D721Med (cell line): ENCODE data around the gene EPHA4.

Experiments
- DNase-seq: peaks from one replicate; pipeline ENCODE4 v3.0.0; 2011; ENCODE audit warnings: low spot score; ENCODE audit not compliant: insufficient read length
- FAIRE-seq: peaks from 2 replicates; lab custom pipeline; 2011; peaks lifted over from hg19 to GRCh38; lab: Jason Lieb, UNC
- CTCF ChIP-seq: IDR thresholded peaks from 2 replicates; pipeline ENCODE4 v1.5.1; 2012; ENCODE audit warnings: mild to moderate bottlenecking, control low read depth; ENCODE audit not compliant: insufficient read depth; ENCODE audit errors: missing control alignments

EPHA4 gene

GRCh38 chr2:221425353-221425752 lies 146.8 kb downstream of the EPHA4 start:
- TF ChIP-seq CTCF = no peak
- DNase-seq (no peak), FAIRE-seq (no peak)

GRCh38 chr2:221423210-221423804 lies 148.8 kb downstream of the EPHA4 start:
- no peak for DNase-seq
- FAIRE-seq = no peak

GRCh38 chr2:221422516-221423209 lies 149.4 kb downstream of the EPHA4 start:
- TF ChIP-seq CTCF = no peak
- FAIRE-seq = no peak
- no peak for DNase-seq

More at GRCh38 chr2:221423210-221423804, 148.8 kb downstream of the EPHA4 start:
- TF ChIP-seq CTCF = no peak

- no peak for DNase-seq
- TF ChIP-seq CTCF = no peak
- no peak for FAIRE-seq
These were observed 151.9 kb downstream of the EPHA4 start for GRCh38 chr2:221420245-221420644.

GRCh38 chr2:221415789-221416188 lies 156.3 kb downstream of the EPHA4 start:
- FAIRE-seq = no peak
- no peak for DNase-seq
- TF ChIP-seq CTCF = no peak

- DNase-seq (no peak), FAIRE-seq (no peak)
These were observed 159.1 kb downstream of the EPHA4 start for GRCh38 chr2:221412978-221413377.

More at GRCh38 chr2:221412978-221413377, 159.1 kb downstream of the EPHA4 start:
- TF ChIP-seq CTCF = no peak
